HG03439 (cell line): ENCODE measurements around the gene ECT2L.

Experiments used
- ATAC-seq: cut with Tn5 transposase; IDR thresholded peaks from one replicate; pipeline ENCODE4 v1.9.1; 2021; ENCODE audit warnings: mild to moderate bottlenecking, moderate library complexity; ENCODE audit not compliant: unreplicated experiment

Gene ECT2L

DNA sequence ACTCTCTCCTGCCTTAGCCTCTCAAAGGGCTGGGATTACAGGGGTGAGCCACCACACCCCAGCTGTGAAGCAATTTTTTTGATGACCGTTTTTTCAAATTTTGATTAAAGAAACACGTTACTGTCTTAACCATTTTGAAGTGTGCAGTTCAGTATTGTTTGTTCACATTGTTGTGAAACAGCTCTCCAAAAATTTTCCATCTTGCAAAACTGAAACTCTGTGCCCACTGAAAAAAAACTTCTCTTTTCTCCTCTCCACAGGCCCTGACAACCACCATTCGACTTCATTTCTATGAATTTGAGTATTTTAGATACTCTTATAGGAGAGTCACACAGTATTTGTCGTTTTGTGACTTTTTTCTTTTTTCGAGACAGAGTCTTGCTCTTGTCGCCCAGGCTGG, 53.9 kb downstream of the ECT2L start:
- no peak for ATAC-seq

DNA sequence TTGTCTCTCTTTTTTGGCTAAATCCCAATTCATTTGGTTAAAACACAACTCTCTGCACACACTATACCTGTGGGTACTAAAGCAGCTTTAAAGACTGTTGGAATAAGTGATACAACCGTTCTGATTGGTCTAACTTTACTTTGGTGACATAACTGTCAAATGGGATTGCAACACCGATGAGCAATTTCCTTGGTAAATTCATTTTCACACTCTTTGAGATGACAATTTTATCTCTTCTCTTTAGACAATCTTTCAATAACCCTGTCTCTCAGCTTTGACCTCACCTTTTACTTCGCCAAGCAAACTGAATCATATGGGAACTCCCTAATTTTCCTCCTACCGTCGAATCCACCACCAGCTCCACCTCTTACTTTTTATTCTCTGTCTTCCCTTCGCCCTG, 60.8 kb downstream of the ECT2L start:
- no peak for ATAC-seq

DNA sequence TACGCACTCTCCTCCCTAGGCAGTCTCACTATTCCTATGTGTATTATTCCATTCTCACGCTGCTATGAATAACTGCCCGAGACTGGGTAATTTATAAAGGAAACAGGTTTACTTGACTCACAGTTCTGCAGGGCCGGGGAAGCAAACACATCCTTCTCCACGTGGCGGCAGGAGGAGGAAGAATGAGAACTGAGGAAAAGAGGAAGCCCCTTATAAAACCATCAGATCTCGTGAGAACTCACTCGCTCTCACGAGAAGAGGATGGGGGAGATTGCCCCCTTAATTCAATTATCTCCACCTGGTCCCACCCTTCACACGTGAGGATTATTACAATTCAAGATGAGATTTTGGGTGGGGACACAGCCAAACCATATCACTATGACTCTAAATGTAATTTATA, 61.9 kb downstream of the ECT2L start:
- ATAC-seq: no peak

DNA sequence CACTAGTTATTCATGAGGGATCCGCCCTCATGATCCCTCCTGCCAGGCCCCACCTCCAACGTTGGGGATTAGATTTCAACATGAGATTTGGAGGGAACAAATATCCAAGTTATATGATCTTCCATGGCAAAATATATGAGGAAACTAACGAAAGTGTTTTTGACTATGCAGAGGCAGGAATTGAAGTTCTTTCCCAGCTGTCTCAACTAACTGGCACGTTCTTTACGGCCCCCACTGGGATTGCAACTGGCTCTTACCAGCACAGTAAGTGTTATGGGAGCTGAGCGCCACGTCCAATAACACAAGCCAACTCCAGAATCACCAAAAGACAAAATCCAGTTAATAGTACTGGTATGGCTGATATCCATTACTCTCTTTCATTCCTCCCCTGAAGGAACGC, 66.6 kb downstream of the ECT2L start:
- ATAC-seq: no peak

DNA sequence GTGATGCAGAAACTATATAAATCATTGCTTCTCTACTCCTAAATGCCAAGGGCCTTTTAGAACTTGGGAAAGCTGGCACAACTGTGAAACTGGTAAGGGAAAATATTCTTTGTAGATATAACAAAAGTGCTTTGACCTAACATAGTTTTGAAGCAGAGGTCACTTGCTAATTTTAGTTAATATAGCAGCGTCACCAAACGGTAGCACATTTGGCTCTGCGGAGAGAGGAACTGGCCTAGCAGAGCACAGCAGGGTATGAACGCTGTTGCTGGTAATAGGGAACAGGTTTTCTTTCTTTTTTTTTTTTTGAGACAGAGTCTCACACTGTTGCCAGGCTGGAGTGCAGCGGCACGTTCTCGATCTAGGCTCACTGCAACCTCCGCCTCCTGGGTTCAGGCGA, 67.4 kb downstream of the ECT2L start:
- no peak for ATAC-seq

DNA sequence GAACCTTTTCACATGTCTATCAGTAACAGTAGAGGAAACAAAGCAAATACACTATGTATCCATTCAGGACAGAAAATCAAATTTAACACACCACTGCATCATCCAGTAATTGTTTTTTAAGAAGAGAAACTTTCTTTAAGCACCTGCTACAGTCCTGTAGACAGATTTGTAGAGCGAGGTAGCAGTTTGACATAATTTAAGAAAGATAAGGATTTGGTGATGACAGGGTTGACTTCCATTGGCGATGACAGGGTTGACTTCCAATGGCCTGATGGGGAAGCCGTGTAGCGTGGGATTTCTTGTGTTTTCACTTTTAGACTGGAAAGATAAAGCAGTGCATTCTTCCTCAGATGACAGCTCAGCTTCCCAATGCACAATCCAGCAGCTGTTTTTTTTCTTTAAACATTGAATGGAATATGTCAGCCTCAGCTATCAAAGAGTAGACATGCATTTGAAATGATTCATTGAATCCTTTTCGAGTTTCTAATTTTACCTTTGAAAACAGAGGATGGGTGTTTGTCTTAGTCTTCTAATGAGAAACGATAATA, 68.5 kb downstream of the ECT2L start:
- no peak for ATAC-seq

DNA sequence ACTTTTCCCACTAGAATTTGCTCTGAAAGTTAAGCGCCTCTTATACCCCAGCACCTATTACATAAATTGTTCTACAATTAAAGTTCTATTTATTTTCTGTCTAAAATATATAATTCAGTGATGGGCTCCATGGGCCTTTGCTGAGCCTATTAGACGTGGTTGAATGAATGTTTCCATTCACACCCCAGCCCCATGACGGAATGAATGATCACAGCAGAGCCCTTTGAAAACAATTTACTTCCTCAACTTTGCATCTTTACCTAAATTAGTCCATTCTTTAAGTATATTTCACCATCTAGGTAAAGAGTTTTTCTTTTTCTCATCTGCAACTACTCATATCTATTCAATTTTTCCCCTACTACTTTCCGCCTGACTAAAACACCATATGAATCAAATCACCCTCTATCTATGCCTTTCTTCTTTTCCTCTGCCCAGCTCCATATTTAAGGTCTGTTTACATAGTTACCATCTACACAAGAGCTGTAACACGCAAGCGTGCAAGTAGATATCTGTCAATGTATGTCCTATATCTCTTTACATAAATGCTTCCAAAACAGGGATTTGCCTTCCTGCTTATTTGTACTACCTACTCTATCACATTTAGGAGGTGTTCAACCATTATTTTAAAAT, 69.7 kb downstream of the ECT2L start:
- ATAC-seq: no peak

DNA sequence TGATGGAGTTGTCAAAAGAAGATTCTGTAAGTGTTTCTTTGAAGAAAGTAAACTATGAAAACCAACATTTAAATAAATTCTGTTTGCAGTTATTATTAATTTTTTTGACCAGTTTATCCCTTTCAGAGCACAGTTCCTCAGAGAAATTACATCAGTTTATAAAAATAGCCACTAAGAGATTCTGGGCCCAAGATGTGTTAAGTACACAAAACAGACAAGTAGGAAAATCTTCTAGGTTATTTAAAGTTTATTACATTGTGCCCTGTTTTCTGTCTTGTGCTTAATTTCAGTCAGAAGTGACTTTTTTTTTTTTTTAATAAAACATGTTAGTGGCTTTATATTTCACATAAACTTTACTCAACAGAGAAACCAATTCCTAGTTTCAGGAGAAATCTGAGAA, 72.3 kb downstream of the ECT2L start:
- ATAC-seq: no peak

DNA sequence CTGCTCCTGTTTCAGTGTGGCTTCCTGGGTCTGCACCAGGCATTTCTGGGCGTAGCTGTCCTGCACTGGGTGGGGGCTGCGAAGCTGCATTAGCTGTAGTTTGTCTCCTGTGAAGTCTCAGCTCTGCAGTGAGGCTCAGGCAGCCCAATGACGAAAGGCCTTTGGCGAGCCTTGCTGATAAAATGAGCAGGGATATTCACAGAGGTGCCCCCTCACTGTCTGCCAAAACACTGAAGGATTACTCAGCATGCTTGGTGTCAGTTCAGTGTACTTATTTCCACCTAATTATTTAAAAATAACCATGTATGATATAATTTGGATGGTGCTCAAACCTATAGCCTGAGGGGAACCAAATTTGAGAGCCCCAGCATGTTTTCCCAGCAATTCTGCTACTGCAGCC, 73.5 kb downstream of the ECT2L start:
- no peak for ATAC-seq

DNA sequence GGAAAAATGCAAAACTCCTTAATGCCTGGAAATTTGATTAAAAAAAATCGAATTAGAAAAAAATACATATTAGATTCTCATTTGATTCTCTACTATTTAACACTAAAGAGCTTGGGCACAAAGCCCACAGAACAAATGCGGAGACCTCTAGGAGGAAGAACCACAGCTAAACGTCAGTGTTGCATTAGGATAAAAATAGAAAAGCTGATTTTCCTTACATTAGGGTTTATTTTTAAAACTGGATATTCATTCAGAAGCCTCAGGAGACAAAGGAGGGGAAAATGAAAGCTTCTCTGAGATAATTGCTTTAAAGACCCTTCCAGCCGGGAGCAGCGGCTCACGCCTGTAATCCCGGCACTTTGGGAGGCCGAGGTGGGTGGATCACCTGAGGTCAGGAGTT, 77.3 kb downstream of the ECT2L start:
- no peak for ATAC-seq

DNA sequence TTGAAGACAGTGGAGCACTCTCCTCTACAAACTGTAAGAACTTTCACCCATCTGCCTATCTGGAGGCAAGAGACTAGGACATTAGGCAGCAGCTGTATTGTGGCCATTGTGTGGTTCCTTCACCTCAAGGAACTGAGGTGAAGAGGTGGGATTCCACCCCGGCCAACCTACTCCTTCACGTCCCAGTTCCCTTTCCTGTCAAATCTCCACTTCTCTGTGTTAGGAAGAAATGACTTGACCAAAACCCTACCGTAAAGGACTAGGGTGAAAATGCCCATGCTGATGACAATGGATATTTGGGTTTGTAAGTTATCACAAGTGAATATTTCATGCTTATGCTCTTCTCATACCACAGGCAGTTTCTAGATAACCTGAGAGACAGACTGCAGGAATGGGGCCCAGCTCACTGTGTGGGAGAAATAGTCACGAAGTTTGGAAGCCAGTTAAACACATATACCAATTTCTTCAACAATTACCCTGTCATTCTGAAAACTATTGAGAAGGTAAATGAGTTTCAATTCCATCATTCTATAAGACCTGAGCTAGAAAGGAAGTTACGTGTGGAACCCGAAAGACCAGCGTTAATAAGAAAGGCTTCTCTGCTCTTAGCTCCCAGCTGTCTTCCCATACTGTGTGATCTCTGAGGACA, 86.6 kb downstream of the ECT2L start:
- peak; percentile 64 for ATAC-seq

DNA sequence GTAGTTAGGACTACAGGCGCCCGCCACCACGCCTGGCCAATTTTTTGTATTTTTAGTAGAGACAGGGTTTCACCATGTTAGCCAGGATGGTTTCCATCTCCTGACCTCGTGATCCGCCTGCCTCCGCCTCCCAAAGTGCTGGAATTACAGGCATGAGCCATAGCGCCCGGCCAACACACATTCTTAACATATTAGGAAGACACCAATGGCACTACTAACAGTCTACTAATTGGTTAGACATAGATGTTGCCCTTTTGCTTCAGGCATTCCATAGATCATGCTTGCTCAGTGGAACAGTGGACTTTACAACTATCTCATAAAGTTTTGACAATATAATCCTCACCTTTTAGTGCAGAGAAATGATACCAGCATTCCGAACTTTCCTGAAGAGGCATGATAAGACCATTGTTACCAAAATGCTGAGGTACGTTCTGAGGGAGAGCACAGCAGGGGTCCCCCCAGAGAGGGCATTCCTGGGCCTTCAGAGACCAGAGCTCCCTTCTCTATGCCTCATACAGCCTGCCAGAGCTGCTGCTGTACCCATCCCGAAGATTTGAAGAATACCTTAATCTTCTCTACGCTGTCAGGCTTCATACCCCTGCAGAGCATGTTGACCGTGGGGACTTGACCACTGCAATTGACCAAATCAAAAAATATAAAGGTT, 89.4 kb downstream of the ECT2L start:
- no peak for ATAC-seq

DNA sequence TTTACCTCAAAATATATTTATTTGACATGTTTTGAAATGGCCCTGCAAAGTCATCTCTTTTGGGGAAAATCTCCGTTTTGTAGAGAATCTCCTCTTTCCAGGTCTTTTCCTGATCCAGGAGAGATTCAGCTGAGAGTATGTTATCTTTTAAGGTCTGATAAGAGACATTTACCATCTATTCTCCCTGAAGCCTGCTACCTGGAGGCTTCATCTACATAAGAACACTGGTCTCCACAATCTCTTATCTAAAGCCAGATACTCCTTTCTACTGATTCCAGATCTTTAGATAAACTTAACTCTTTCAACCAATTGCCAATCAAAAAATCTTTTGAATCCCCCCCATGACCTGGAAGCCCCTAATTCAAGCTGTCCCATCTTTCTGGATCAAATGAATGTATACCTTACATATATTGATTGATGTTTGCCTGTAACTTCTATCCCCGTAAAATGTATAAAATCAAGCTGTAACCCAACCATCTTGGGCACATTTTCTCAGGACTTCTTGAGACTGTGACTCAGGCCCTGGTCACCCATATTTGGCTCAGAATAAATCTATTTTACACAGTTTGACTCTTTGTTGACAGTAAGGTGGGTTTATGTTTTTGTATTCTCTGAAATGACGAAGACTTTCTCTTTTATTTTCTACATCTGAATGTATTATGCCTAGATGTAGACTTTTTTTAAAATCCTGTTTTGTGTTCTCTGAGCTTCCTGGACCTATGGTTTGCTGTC, 95.5 kb downstream of the ECT2L start:
- no peak for ATAC-seq

DNA sequence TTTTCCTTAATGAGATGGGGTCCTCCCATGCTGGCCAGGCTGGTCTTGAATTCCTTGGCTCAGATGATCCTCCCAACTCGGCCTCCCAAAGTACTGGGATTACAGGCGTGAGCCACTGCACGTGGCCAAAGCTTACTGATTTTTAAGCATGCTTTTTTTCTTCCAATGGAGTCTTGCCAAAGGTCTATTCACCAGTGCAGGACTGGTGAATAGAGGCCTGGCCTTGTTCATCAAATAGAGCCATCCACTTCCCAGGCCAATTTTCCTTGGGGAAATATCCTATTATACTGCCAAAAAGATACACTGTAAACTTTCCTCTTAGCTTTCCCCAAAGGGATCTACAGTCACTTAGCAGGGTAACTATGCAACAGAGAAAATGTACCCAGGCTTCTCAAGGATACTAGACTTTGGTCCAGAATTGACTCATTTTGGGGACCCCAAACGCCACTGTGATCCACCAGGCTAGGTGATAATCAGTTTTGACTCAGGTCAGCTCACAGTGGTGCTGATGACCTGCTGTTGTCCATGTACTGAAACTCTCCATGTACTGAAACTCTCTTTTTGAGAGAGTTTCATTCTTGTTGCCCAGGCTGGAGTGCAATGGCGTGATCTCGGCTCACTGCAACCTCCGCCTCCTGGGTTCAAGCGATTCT, 100.3 kb downstream of the ECT2L start:
- ATAC-seq: no peak

DNA sequence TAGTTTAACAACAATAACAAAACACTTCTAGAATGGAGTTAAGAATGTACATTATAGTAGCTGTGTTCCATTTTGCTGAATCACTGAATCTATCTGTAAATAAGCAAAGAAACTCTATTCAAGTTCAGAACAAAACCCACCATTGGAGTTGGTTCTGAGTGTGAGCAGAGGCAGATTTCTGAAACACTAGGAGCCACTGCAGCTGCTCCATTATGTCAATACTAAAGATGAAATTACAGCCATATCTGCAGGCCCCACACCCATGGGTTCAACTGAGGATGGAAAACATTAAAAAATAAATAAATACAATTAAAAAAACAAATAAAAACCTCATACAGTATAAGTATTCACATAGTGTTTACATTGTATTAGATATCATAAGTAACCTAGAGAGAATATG, 101.1 kb downstream of the ECT2L start:
- no peak for ATAC-seq

DNA sequence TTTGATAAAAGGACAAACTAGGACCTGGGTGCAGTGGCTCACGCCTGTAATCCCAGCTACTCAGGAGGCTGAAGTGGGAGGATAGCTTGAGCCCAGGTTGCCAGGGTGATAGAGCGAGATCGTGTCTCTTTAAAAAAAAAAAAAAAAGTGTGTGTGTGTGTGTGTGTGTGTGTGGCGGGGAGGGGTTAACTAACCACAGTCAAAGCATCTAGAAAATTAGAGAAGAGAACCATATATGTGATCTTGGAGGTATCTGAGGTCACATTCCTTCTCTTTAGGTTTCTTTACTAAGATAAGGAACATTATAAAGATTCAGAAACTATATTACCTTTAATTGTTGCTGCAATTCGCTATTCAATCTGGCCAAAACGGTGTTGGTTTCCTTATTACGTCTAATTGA, 111.3 kb downstream of the ECT2L start:
- ATAC-seq: no peak

DNA sequence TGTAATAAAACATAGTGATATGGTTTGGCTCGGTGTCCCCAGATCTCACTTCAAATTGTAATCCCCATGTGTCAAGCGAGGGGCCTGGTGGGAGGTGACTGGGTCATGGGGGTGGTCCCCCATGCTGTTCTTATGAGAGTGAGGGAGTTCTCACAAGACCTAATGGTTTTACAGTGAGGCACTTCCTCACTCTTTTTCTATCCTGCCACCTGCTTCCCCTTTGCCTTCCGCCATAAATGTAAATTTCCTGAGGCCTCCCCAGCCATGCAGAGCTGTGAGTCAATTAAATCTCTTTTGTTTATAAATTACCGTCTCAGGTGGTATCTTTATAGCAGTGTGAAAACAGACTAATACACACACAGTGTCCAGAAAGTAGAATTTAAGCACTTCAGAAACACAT, 113.6 kb downstream of the ECT2L start:
- no peak for ATAC-seq

DNA sequence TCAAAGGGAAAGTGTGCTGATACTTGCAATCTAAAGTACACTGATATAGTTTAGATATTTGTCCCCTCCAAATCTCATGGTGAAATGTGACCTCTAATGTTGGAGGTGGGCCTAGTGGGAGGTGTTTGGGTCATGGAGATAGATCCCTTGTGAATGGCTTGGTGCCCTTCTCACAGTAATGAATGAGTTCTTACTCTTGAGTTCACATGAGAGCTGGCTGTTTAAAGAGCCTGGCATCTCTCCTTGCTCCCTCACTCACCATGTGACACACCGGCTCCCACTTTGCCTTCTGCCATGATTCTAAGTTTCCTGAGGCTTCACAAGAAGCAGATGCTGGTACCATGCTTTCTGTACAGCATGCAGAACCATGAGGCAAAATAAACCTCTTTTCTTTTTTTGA, 114.1 kb downstream of the ECT2L start:
- ATAC-seq: no peak

DNA sequence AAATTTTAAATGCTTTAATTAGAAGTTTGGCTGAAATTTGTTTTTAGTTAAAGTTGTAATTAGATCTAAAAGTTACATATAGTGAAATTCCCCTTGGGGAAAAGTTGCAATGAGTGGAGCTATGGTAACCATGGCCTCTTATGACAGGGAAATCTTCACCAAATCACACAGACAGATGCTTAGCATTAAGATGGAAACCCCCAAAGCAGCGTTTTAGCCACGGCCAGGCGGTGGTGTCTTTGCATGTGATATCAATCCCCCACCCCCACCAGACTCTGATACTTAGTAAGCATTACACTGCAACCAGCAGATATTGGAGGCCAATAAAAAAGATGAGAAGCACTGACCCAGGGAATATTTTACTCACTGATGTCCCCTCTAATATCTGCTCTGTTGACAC, 116.4 kb downstream of the ECT2L start:
- ATAC-seq: no peak

DNA sequence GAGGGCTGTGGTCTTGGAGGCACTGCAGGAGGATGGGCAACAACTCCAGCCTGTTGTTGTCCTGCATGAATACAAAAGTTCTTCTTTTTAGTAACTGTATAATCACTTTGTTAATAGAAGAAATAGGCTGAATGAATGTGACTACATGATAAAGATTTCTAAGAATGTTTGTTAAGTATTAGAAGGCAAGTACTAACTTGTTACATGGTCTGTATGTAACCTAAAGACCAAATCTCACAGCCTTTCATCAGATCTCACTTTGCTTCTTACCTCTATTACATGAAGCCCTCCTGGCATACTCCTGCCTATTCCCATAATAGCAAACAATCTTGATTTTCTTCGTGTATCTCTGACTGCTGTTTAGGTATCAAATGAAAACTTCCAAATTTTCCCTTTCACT, 118.8 kb downstream of the ECT2L start:
- ATAC-seq: no peak

DNA sequence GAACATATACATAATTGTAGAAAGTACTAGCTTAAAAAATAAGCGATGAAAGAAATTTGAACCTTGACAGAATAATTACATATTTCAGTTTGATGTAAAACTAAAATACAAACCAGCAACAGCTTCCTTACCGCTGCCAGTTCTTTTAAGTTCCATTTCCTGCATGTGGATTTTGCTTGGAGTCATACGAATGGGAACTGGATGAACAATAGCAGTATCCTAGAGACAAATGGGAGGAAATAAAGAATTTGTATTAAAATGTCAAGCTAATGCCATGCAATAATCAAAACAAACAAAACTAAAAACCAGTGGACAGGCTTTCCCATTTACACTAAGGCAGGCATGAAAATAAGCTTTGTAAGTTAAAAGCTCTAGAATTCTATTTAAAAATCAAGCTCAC, 125.0 kb downstream of the ECT2L start:
- no peak for ATAC-seq
